Sigmoid colon (tissue), 4 donors: ENCODE data around the gene AGPAT2.

ENCODE experiments used
- CTCF ChIP-seq, 4 experiments: fragments of 450-650 bp in 3 of 4; fragments of 200-600 bp in 1 of 4; IDR thresholded peaks; one replicate each; pipeline ENCODE4 v1.5.1; 2016 to 2019; ENCODE audit warnings: antibody characterized with exemption in 4 of 4, mild to moderate bottlenecking in 3 of 4, moderate library complexity in 2 of 4
- POLR2A ChIP-seq, 2 donors: fragments of 450-650 bp; IDR thresholded peaks; one replicate each; pipeline ENCODE4 v1.6.1; 2016; ENCODE audit warnings: antibody characterized with exemption in 2 of 2, mild to moderate bottlenecking in 2 of 2, moderate library complexity in 2 of 2
- POLR2AphosphoS5 ChIP-seq, 4 donors: sonication (generic); formaldehyde crosslinking; IDR thresholded peaks; one replicate each; pipeline ENCODE4 v1.6.1; 2017; ENCODE audit warnings: antibody characterized with exemption in 4 of 4

DNA sequence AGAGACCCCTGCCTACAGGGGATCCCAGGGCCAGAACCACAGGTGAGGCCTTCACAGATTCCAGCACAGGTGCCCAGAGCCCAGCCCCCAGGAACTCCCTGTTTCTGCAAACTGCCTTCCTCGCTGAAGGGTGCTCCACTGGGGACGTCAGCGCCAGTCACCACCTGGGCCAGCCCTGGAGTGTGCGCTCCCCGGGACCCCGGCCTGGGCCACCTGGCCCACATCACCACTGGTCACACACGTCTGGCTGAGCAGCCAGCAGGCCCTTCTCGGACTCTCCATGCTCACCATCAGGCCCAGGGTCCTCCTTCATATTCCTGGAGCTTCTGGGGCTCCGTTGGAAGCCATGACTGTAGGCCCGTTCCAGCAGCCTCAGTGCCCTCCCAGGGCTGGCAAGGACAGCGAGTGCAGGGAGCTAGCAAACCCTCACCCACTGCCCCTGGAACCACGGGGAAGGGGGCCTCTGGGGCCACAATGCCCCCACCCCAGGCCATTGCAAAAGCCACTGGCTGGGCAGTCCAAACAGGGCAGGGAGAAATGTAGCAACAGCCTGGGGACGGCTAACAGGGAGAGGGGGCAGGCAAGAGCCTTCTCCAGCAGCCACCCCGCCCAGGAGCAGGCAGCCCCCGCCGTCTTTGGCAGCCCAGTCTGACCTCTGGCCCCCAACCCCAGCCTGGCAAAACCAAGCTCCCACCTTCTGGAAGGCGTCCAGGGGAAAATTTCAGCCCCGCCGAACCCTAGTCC lies 1.3 kb downstream of the AGPAT2 start:
- no peak for TF ChIP-seq CTCF (IDR thresholded peaks at IDR 0.05)
- no peak for TF ChIP-seq POLR2A (IDR thresholded peaks at IDR 0.05)
- TF ChIP-seq POLR2AphosphoS5 (IDR thresholded peaks at IDR 0.05), result no peak
